A673 (cell line): Measurements from ENCODE around the gene MAP2K3.
"Not testable (repeated sequence)": the region's sequence is repeated elsewhere in the genome, so short reads cannot be mapped to it uniquely, and the experiment has no call there.

Experiments used
- CTCF ChIP-seq: fragments of 300-800, 200-600 bp; sonication (generic); conservative IDR thresholded peaks from 2 replicates; pipeline ENCODE4 v1.5.1; 2017; ENCODE audit warnings: low read depth, mild to moderate bottlenecking, antibody characterized with exemption, low read length, moderate library complexity, mixed read lengths
- EZH2 ChIP-seq: fragments of 200-600 bp; sonication (generic); IDR thresholded peaks from 2 replicates; pipeline ENCODE4 v1.6.1; 2017; ENCODE audit warnings: borderline replicate concordance, low read depth, mild to moderate bottlenecking, mixed read lengths, antibody characterized with exemption, low read length; ENCODE audit not compliant: poor library complexity, severe bottlenecking

GRCh38 chr17:21344801-21345200 lies 60.3 kb downstream of the MAP2K3 start:
- TF ChIP-seq CTCF, EZH2: not testable (repeated sequence)
